ENCODE measurements around the gene RPAP3. TPM values are rescaled to one million over a fixed set of nuclear protein-coding genes. Genes with fewer than 3 reads are reported as not detected.

RPAP3 gene
- total RNA-seq, 2 donors from 2014 or later: 6.0 to 6.9 TPM

GRCh38 chr12:47743311-47743860 is 37.6 kb upstream of the RPAP3 start:
- no peak for TF ChIP-seq POLR2A (IDR thresholded peaks at IDR 0.05)
- TF ChIP-seq, protein P1, sequence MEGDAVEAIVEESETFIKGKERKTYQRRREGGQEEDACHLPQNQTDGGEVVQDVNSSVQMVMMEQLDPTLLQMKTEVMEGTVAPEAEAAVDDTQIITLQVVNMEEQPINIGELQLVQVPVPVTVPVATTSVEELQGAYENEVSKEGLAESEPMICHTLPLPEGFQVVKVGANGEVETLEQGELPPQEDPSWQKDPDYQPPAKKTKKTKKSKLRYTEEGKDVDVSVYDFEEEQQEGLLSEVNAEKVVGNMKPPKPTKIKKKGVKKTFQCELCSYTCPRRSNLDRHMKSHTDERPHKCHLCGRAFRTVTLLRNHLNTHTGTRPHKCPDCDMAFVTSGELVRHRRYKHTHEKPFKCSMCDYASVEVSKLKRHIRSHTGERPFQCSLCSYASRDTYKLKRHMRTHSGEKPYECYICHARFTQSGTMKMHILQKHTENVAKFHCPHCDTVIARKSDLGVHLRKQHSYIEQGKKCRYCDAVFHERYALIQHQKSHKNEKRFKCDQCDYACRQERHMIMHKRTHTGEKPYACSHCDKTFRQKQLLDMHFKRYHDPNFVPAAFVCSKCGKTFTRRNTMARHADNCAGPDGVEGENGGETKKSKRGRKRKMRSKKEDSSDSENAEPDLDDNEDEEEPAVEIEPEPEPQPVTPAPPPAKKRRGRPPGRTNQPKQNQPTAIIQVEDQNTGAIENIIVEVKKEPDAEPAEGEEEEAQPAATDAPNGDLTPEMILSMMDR (IDR thresholded peaks at IDR 0.05): no peak
- ATAC-seq (no peak), DNase-seq (no peak)
- peaks cover 12% of the 10 kb centered on the region for H3K4me1 ChIP-seq
- no peaks in the 10 kb centered on the region for H3K27me3 ChIP-seq
- H3K27ac ChIP-seq: no peak overlapping the region
- H3K9me3 ChIP-seq: no peaks in the 10 kb centered on the region
- no peaks in the 10 kb centered on the region for H3K36me3 ChIP-seq (replicated peaks in 1 of 2; ENCODE audit: insufficient read depth in 1 of 2, low read depth in 2 of 2)
- intact Hi-C loops (cut with DNase I): no loop called here
- H3K4me3 ChIP-seq: no peak overlapping the region
- 48 to 66% methylated on average over 7 to 9 of the region's 9 CpGs for WGBS, 2 donors

DNA sequence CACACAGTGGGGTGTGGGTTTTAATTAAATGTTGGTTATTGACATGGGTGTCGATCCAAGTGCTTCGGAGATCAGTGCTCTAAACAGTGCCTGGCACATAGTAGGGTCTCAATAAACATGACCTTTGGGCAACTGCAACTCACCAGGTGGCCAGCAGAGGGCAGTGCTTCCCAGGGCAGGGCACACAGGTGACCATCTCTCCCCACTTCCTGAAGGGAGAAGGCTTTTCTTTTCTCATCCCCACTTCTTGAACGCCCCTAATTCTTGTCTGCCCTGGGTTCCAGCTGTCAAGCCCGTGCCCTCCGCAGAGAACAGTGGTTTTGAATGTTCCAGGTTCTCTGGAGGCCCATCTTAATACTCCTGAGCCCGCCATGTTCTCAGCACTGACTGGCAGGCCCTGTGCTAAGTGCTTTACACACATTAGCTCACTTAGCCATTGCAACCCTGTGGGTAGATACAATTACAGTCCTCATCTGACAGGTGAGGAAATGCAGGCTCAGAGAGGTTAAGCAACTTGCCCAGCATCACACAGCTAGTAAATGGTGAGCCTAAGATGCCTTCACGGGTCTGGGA is 36.5 kb upstream of the RPAP3 start:
- intact Hi-C loops (cut with DNase I): no loop called here
- TF ChIP-seq, protein P1 (IDR thresholded peaks at IDR 0.05): peak; percentile 84 to 98 (median 95)
- TF ChIP-seq POLR2A (IDR thresholded peaks at IDR 0.05): no peak
- Histone ChIP-seq H3K4me1 (peaks cover 21% of the 10 kb centered on the region), H3K27me3 (no peaks in the 10 kb centered on the region), H3K4me3 (no peak overlapping the region), H3K9me3 (no peaks in the 10 kb centered on the region), H3K27ac (no peak overlapping the region), H3K36me3 (replicated peaks in 1 of 2; ENCODE audit: insufficient read depth in 1 of 2, low read depth in 2 of 2) (no peaks in the 10 kb centered on the region)
- DNase-seq: peak; percentile 52 to 72 (median 62)
- 51 to 57% methylated on average over 7 of the region's 7 CpGs for WGBS, 2 donors
- ATAC-seq: no peak

GRCh38 chr12:47741340-47741703 is 35.5 kb upstream of the RPAP3 start:
- no peak for ATAC-seq

DNA sequence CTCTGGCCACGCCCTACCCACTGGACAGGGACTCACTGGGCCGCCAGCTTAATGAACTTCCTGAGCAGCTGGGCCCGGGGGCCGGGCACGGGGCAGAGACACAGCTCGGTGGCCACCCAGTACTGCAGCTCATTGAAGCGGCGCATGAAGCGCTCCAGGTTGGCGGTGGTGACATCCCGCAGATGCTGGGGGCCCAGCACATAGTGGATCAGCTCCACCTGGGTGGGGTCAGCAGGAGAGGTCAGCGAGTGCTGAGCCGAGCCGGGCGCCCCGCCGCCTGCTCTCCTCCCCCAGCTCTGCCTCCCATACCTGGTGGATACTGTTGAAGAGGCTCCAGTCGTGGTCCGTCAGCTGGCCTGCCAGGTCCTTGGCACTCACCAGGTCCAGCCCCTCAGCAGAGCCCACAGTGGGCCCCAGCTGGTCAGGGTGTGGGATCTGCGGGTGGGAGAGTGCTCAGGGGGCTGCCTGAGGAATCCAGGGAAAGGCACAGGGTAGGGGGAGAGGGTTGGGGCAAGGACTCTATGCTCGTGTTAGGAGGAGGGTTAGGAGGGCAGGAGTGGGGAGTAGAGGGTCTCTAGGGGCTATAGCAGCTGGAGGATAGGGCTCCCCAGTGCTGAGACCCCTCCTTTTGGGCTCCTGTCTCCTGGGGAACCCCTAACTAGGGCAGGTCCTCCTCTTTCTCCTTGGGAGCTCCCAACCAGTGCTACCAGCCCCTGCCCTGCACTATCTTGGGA is 34.9 kb upstream of the RPAP3 start:
- intact Hi-C loops (cut with DNase I): no loop called here

More at GRCh38 chr12:47741340-47741703, 35.5 kb upstream of the RPAP3 start:
- Histone ChIP-seq H3K4me3 (no peak overlapping the region), H3K27me3 (no peaks in the 10 kb centered on the region), H3K27ac (no peak overlapping the region), H3K9me3 (no peaks in the 10 kb centered on the region), H3K36me3 (replicated peaks in 1 of 2; ENCODE audit: insufficient read depth in 1 of 2, low read depth in 2 of 2) (no peaks in the 10 kb centered on the region), H3K4me1 (peaks cover 31% of the 10 kb centered on the region)
- TF ChIP-seq POLR2A (IDR thresholded peaks at IDR 0.05): no peak
- TF ChIP-seq, protein P1 (IDR thresholded peaks at IDR 0.05): no peak
- 4 to 32% methylated on average over 4 of the region's 4 CpGs for WGBS, 2 donors
- peak; percentile 47 to 73 (median 60) for DNase-seq
- intact Hi-C loops (cut with DNase I): no loop called here

More for the DNA sequence above, 34.9 kb upstream of the RPAP3 start:
- Histone ChIP-seq H3K36me3 (replicated peaks in 1 of 2; ENCODE audit: insufficient read depth in 1 of 2, low read depth in 2 of 2) (no peaks in the 10 kb centered on the region), H3K27ac (no peak overlapping the region), H3K4me3 (no peak overlapping the region), H3K4me1 (peaks cover 36% of the 10 kb centered on the region), H3K27me3 (no peaks in the 10 kb centered on the region), H3K9me3 (no peaks in the 10 kb centered on the region)
- 64 to 75% methylated on average over 15 to 21 of the region's 21 CpGs for WGBS, 2 donors
- ATAC-seq (no peak), DNase-seq (no peak)
- TF ChIP-seq, protein P1 (IDR thresholded peaks at IDR 0.05): no peak
- TF ChIP-seq POLR2A (IDR thresholded peaks at IDR 0.05): no peak

All from body of pancreas (tissue), 4 donors.